MM.1S (cell line): ENCODE measurements around the gene CTNNA2.

ENCODE experiments used
- EZH2 ChIP-seq: fragments of 300-600 bp; sonication (generic); optimal IDR thresholded peaks from 2 replicates; pipeline ENCODE3; 2017; ENCODE audit warnings: low read depth, mild to moderate bottlenecking, antibody characterized with exemption, low read length, mixed read lengths
- TF ChIP-seq, protein P1 (sequence below): fragments of 300-600 bp; sonication (generic); IDR thresholded peaks from 2 replicates; pipeline ENCODE4 v1.5.1; 2016; ENCODE audit warnings: antibody characterized with exemption, low read length, mixed read lengths

DNA sequence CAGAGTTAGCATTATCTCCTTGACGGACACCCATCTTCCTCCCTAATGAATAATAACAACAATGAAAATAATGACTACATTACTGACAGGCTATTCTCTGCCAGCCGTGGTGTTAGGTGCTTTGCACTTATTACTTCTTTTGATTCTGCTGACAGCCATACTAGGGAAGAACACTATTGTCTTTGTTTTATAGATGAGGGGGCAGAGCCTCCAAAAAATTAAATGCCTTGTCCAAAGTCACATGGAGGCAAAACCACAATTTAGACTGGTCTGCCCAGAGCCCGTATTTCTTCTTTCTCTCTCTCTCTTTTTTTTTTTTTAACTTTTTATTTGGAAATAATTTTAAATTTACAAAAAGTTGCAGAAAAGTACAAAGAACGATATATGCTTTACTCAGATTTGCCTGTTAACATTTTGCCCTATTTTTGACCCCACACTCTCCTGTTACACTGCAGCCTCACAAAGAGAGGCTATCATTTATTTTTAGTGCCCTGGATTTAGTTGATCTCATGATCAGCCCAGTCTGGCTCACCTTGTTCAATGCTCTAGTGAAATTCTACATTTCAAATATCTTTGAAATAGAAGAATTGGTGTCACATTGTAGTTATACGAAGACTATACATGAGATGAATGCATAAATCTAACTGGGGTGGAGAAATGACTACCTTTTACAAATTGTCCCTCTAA lies 422.3 kb downstream of the CTNNA2 start:
- TF ChIP-seq, protein P1, sequence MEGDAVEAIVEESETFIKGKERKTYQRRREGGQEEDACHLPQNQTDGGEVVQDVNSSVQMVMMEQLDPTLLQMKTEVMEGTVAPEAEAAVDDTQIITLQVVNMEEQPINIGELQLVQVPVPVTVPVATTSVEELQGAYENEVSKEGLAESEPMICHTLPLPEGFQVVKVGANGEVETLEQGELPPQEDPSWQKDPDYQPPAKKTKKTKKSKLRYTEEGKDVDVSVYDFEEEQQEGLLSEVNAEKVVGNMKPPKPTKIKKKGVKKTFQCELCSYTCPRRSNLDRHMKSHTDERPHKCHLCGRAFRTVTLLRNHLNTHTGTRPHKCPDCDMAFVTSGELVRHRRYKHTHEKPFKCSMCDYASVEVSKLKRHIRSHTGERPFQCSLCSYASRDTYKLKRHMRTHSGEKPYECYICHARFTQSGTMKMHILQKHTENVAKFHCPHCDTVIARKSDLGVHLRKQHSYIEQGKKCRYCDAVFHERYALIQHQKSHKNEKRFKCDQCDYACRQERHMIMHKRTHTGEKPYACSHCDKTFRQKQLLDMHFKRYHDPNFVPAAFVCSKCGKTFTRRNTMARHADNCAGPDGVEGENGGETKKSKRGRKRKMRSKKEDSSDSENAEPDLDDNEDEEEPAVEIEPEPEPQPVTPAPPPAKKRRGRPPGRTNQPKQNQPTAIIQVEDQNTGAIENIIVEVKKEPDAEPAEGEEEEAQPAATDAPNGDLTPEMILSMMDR: no peak
- TF ChIP-seq EZH2: no peak
